ENCODE measurements around the gene TRAF3IP1. TPM values are rescaled to one million over a fixed set of nuclear protein-coding genes. Genes with fewer than 3 reads are reported as not detected.

TRAF3IP1 gene
- total RNA-seq, 2 donors from 2014 or later = 7.9 to 10.6 TPM

Other genes with a start within 250 kb of the TRAF3IP1 start
- under 1 TPM in 1 of 2 donors, not detected in 1; 0.19 TPM for gene ESPNL, start 220.2 kb upstream of the TRAF3IP1 start, total RNA-seq
- not detected for gene KLHL30, start 181.8 kb upstream of the TRAF3IP1 start, total RNA-seq
- gene ERFE, start 161.5 kb upstream of the TRAF3IP1 start, total RNA-seq = 1 to 10 TPM in 1 of 2 donors, under 1 TPM in 1; 0.20 to 3.8 TPM
- gene ILKAP, start 116.8 kb upstream of the TRAF3IP1 start, total RNA-seq = 10 to 100 TPM; 75.8 to 99.7 TPM
- 10 to 100 TPM in 1 of 2 donors, 1 to 10 TPM in 1; 5.7 to 11.3 TPM for gene HES6, start 80.5 kb upstream of the TRAF3IP1 start, total RNA-seq
- 10 to 100 TPM; 13.8 to 18.4 TPM for gene PER2, start 31.9 kb upstream of the TRAF3IP1 start, total RNA-seq
- gene ASB1, start 106.4 kb downstream of the TRAF3IP1 start, total RNA-seq = 10 to 100 TPM; 50.2 to 63.3 TPM

Data from natural killer cell treated with Interleukin-12 subunit alpha and Interleukin-12 subunit beta and Interleukin-15 and Interleukin-18, amount 100 ng/mL, for 72 hours (primary cell).